OCI-LY7 (cell line): ENCODE data around the gene SIM1. TPM values are rescaled to one million over a fixed set of nuclear protein-coding genes. Genes with fewer than 3 reads are reported as not detected.

Experiments used
- Bru-seq: library from RNA; stranded (reverse); fragments of 400-500 nt; gene quantifications from one replicate; lab custom pipeline; 2021; lab: Mats Ljungman, UMichigan
- BruChase-seq, 2 experiments: library from RNA; stranded (reverse); fragments of 400-500 nt; gene quantifications; one replicate each; lab custom pipeline; 2021; lab: Mats Ljungman, UMichigan
- BruUV-seq: library from RNA; stranded (reverse); fragments of 400-500 nt; replicated peaks from 2 replicates; lab custom pipeline; 2021; lab: Mats Ljungman, UMichigan
- CTCF ChIA-PET: fragments of 300-600 bp; sonication (Branson Sonifier 250); formaldehyde crosslinking; loops from one replicate; lab custom pipeline; 2022; ENCODE audit warnings: antibody characterized with exemption; ENCODE audit not compliant: unreplicated experiment; lab: Charles Lee
- POLR2A ChIA-PET: fragments of 300-600 bp; sonication (Branson Sonifier 250); formaldehyde crosslinking; loops from one replicate; lab custom pipeline; 2022; ENCODE audit warnings: antibody characterized with exemption; lab: Charles Lee
- DNase-seq: peaks from one replicate; pipeline ENCODE4 v3.0.0-alpha.2; 2015; ENCODE audit warnings: low spot score
- H2AFZ ChIP-seq: fragments of 200-600 bp; sonication (generic), shearing (Covaris generic); 2 replicates; pipeline ENCODE4 v1.6.1; 2014; ENCODE audit warnings: mild to moderate bottlenecking, antibody characterized with exemption, low read length, moderate library complexity
- H3K27ac ChIP-seq: fragments of 200-600 bp; sonication (generic); 2 replicates; pipeline ENCODE4 v1.5.1; 2014; ENCODE audit warnings: mixed run types, low read depth, mild to moderate bottlenecking, moderate library complexity, low read length, inconsistent platforms; ENCODE audit not compliant: poor library complexity, severe bottlenecking
- H3K36me3 ChIP-seq: fragments of 200-600 bp; sonication (generic); 2 replicates; pipeline ENCODE4 v1.6.1; 2014; ENCODE audit warnings: mild to moderate bottlenecking, antibody characterized with exemption, low read length, moderate library complexity, mixed read lengths; ENCODE audit not compliant: insufficient read depth
- H3K4me1 ChIP-seq: fragments of 200-600 bp; sonication (generic); 2 replicates; pipeline ENCODE4 v1.5.1; 2014; ENCODE audit warnings: mild to moderate bottlenecking, low read length; ENCODE audit not compliant: insufficient read depth, poor library complexity, severe bottlenecking
- H3K4me2 ChIP-seq: fragments of 200-600 bp; sonication (generic); 2 replicates; pipeline ENCODE4 v1.6.1; 2014; ENCODE audit warnings: mild to moderate bottlenecking, low read length
- H3K4me3 ChIP-seq: fragments of 200-600 bp; sonication (generic); 2 replicates; pipeline ENCODE4 v1.5.1; 2014; ENCODE audit warnings: mild to moderate bottlenecking, low read depth, low read length; ENCODE audit not compliant: poor library complexity, severe bottlenecking
- H3K79me2 ChIP-seq: fragments of 200-600 bp; sonication (generic); 2 replicates; pipeline ENCODE4 v1.6.1; 2016; ENCODE audit warnings: low read depth, mild to moderate bottlenecking, low read length, moderate library complexity, mixed read lengths; ENCODE audit not compliant: insufficient read depth
- H3K9me2 ChIP-seq: fragments of 200-600 bp; sonication (generic); 2 replicates; pipeline ENCODE4 v1.6.1; 2016; ENCODE audit warnings: mild to moderate bottlenecking, low read length, mixed read lengths; ENCODE audit not compliant: insufficient read depth
- H3K9me3 ChIP-seq: fragments of 200-600 bp; sonication (generic); 2 replicates; pipeline ENCODE4 v1.6.1; 2014; ENCODE audit warnings: mild to moderate bottlenecking, mixed run types, low read length, mixed read lengths
- H4K20me1 ChIP-seq: fragments of 200-600 bp; sonication (generic); 2 replicates; pipeline ENCODE4 v1.6.1; 2014; ENCODE audit warnings: mild to moderate bottlenecking, antibody characterized with exemption, low read length, moderate library complexity, mixed read lengths; ENCODE audit not compliant: insufficient read depth
- CTCF ChIP-seq: fragments of 200-600 bp; sonication (generic); conservative IDR thresholded peaks from 2 replicates; pipeline ENCODE4 v1.5.1; 2014; ENCODE audit warnings: mild to moderate bottlenecking, antibody characterized with exemption, low read length, moderate library complexity, mixed read lengths
- EZH2phosphoT487 ChIP-seq: fragments of 200-600 bp; sonication (generic); IDR thresholded peaks from 2 replicates; pipeline ENCODE4 v1.6.1; 2018; ENCODE audit warnings: low read depth, borderline replicate concordance, mild to moderate bottlenecking, mixed run types, antibody characterized with exemption, low read length, moderate library complexity, mixed read lengths
- intact Hi-C: fragments of 100-400 bp; cut with micrococcal nuclease; formaldehyde crosslinking; loops from one replicate; pipeline ENCODE4 v1.10.0; 2022; ENCODE audit not compliant: unreplicated experiment
- long read RNA-seq: library from polyadenylated mRNA; stranded (forward); transcript quantifications from one replicate; pipeline ENCODE4 v2.0.0, GENCODE V29; 2022
- total RNA-seq, 2 experiments: library from RNA; depleted of rRNA in 1 of 2; stranded (reverse); fragments of >200 nt in 1 of 2; shearing (Covaris generic) in 1 of 2; gene quantifications; 2 replicates each; pipeline ENCODE4 v1.2.3, GENCODE V29; 2014 to 2022

The SIM1 gene
- total RNA-seq (2014; rRNA removed; shearing (Covaris generic)) (not detected in 2 replicates), total RNA-seq (2022) (not detected in 2 replicates), Bru-seq, nascent RNA (not detected), BruChase-seq, experiment 1, labeled RNA remaining after a 6-hour chase (not detected), BruChase-seq, experiment 2, labeled RNA remaining after a 2-hour chase (not detected)
- long read RNA-seq, result 0 reads

- BruUV-seq, result no TSS peak
- DNase-seq, result no peak
- no peak within 1 kb of the TSS for H3K4me2 ChIP-seq
- intact Hi-C loops, result no loop called here
- H3K27ac ChIP-seq, result no peak within 1 kb of the TSS
- H2AFZ ChIP-seq, result no peak within 1 kb of the TSS
- TF ChIP-seq EZH2phosphoT487 (no peak), CTCF (no peak)
- no peaks in the 10 kb centered on the region for H3K9me3 ChIP-seq
- no peaks in the 10 kb centered on the region for H3K4me1 ChIP-seq
- no peak within 1 kb of the TSS for H3K4me3 ChIP-seq
- no peaks in the 10 kb centered on the region for H4K20me1 ChIP-seq
- no peaks in the 10 kb centered on the region for H3K79me2 ChIP-seq
- POLR2A ChIA-PET, result interaction anchor here (1.1 kb wide), 2 partner anchors 8 to 25 kb away, joined by 3 read pairs; no protein-coding TSS in a partner anchor
- H3K36me3 ChIP-seq, result no peaks in the 10 kb centered on the region
- H3K9me2 ChIP-seq, result no peaks in the 10 kb centered on the region
- CTCF ChIA-PET, result no interaction called here
Measured at GRCh38 chr6:100464903-100465700, at the start of gene SIM1. Gene SIM1 (minus strand): TSS chr6:100464921. CDS start chr6:100463468, 1,453 bp downstream.

- H3K27ac ChIP-seq, result no peak overlapping the region
- POLR2A ChIA-PET, result interaction anchor here (0.9 to 1.8 kb wide), 2 partner anchors 11 to 52 kb away, joined by 3 to 7 read pairs; no protein-coding TSS in a partner anchor
- H3K36me3 ChIP-seq, result peaks cover 26% of the 10 kb centered on the region
- no peak overlapping the region for H3K4me2 ChIP-seq
- no peaks in the 10 kb centered on the region for H4K20me1 ChIP-seq
- CTCF ChIA-PET, result no interaction called here
- no peaks in the 10 kb centered on the region for H3K9me2 ChIP-seq
- no peak overlapping the region for H2AFZ ChIP-seq
- no peaks in the 10 kb centered on the region for H3K9me3 ChIP-seq
- H3K4me3 ChIP-seq, result no peak overlapping the region
- intact Hi-C loops, result no loop called here
- H3K79me2 ChIP-seq, result no peaks in the 10 kb centered on the region
- BruUV-seq, result no TSS peak
- no peak for TF ChIP-seq EZH2phosphoT487
- TF ChIP-seq CTCF, result no peak
- DNase-seq, result no peak
- H3K4me1 ChIP-seq, result no peaks in the 10 kb centered on the region
Measured at GRCh38 chr6:100512203-100512862, 47.6 kb upstream of the SIM1 start.
